Pancreas (tissue), 10 donors: ENCODE results near the gene TREX2. TPM values are rescaled to one million over a fixed set of nuclear protein-coding genes. Genes with fewer than 3 reads are reported as not detected.

Experiments used
- ATAC-seq, 4 donors: fragments of 200-7000 bp; cut with Tn5 transposase; one replicate each; pipeline versions ENCODE4 v1.8.0 to v1.9.1; 2020; ENCODE audit warnings: mild to moderate bottlenecking in 4 of 4, moderate library complexity in 4 of 4
- DNase-seq, 6 donors: peaks; one replicate each; pipeline ENCODE4 v3.0.0-alpha.2; 2020
- FAIRE-seq: peaks from 2 replicates; lab custom pipeline; 2012; peaks lifted over from hg19 to GRCh38; lab: Jason Lieb, UNC
- H3K27ac ChIP-seq, 4 donors: fragments of 200-600 bp; sonication (generic); 1 replicate in 3 of 4; 2 replicates in 1 of 4; pipeline versions ENCODE4 v1.5.0 to v1.8.0; 2020
- H3K27me3 ChIP-seq, 4 donors: fragments of 200-600 bp; one replicate each; pipeline ENCODE4 v1.8.0; 2021
- H3K36me3 ChIP-seq, 3 donors: fragments of 200-600 bp; sonication (generic) in 1 of 3; one replicate each; pipeline versions ENCODE4 v1.5.0 to v1.8.0; 2020 to 2021
- H3K4me1 ChIP-seq, 3 donors: fragments of 200-600 bp; one replicate each; pipeline ENCODE4 v1.8.0; 2021
- H3K4me3 ChIP-seq, 4 donors: fragments of 200-600 bp; sonication (generic) in 2 of 4; one replicate each; pipeline versions ENCODE4 v1.5.0 to v1.8.0; 2020 to 2021
- H3K9me3 ChIP-seq, 4 donors: fragments of 200-600 bp; one replicate each; pipeline ENCODE4 v1.8.0; 2021
- WGBS, 2 donors: extraction: QIAGEN DNeasy Blood & Tissue Kit; methylation state at CpG; one replicate each; pipeline ENCODE4 v1.1.7; 2013; 5-methylcytosine and 5-hydroxymethylcytosine counted together
- intact Hi-C, 3 donors: fragments of 100-400 bp; cut with DNase I; formaldehyde crosslinking; loops; one replicate each; pipeline versions ENCODE4 v1.11.1 to v1.14.2; 2022
- polyA plus RNA-seq, 2 donors: library from polyadenylated mRNA; stranded (reverse); fragments of 200-250 nt; gene quantifications; one replicate each; pipeline ENCODE4 v1.2.3, GENCODE V29; 2013
- total RNA-seq, 6 donors: library from RNA; stranded (reverse); fragmentation: NEBNext Ultra II Directional in 4 of 6; extraction: Animal tissue kit (Norgen Biotek cat#: 25700) in 4 of 6; gene quantifications; one replicate each; pipeline versions ENCODE4 v1.2.1 to v1.2.4, GENCODE V29; 2021 to 2023
- TF ChIP-seq, protein P1 (sequence below), 4 donors: fragments of 200-600 bp; sonication (generic) in 3 of 4; IDR thresholded peaks; one replicate each; pipeline versions ENCODE4 v1.5.0 to v1.8.0; 2021; ENCODE audit warnings: antibody characterized with exemption in 4 of 4
- donor health status: healthy with polysubstance abuse.
- donor health status: DM: no; HTN: no; CAD: no; lungs with moderate emphysema.
- donor health status: DM: no; HTN: no; CAD: no.
- donor health status: control.
- donor health status: control.
- donor health status: Bipolar disorder and iron deficiency.
- donor health status: DM: yes; HTN: yes; CAD: no.
- donor health status: DM: no; HTN: no; CAD: no.
- donor health status: DM: no; HTN: no; CAD: no.
- donor health status: DM: yes; HTN: yes; CAD: no.

Gene TREX2
- total and polyA plus RNA-seq, 8 donors = 0.19 to 0.91 (median 0.55) TPM; not detected in 1

DNA sequence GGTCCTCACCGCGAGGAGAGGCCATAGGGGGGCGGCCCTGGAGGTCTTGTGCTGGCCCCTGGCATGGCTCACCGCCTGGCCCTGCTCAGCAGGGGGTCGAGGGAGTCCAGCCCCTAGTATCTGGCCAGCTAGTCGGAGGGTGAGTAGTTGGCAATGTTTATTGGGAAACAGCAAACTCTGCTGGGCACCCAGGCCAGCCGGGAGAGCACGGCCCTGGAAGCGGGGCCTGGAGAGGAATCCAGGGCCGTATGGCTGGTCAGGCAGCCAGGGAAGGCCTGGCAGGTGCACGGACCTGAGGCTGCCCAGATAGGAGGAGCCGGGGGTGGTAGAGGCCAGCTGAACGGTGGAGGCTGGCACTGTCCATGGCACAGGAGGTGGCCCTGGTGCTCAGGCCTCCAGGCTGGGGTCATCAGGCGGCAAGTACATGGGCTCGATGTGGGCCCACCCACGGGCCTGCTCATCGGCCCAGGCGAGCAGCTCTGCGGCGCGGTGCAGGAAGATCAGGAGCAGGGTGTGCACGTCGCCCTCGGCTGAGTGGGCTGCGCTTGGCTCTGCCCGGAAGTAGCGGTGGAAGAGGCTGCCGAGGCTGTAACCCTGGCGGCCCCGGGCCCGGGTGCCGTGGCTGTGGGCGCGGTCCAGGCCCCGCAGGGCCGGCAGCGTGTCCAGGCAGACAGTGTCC, 1.4 kb downstream of the TREX2 start:
- Histone ChIP-seq H3K9me3 (no peaks in the 10 kb centered on the region), H3K4me3 (no peak overlapping the region), H3K4me1 (no peaks in the 10 kb centered on the region), H3K27ac (no peak overlapping the region), H3K36me3 (no peaks in the 10 kb centered on the region), H3K27me3 (peaks cover 0 to 5% (median 2%) of the 10 kb centered on the region in 4 donors)
- 78 to 89% methylated on average over 34 to 37 of the region's 37 CpGs for WGBS, 2 donors
- no peak for FAIRE-seq
- TF ChIP-seq, protein P1, sequence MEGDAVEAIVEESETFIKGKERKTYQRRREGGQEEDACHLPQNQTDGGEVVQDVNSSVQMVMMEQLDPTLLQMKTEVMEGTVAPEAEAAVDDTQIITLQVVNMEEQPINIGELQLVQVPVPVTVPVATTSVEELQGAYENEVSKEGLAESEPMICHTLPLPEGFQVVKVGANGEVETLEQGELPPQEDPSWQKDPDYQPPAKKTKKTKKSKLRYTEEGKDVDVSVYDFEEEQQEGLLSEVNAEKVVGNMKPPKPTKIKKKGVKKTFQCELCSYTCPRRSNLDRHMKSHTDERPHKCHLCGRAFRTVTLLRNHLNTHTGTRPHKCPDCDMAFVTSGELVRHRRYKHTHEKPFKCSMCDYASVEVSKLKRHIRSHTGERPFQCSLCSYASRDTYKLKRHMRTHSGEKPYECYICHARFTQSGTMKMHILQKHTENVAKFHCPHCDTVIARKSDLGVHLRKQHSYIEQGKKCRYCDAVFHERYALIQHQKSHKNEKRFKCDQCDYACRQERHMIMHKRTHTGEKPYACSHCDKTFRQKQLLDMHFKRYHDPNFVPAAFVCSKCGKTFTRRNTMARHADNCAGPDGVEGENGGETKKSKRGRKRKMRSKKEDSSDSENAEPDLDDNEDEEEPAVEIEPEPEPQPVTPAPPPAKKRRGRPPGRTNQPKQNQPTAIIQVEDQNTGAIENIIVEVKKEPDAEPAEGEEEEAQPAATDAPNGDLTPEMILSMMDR (IDR thresholded peaks at IDR 0.05) = no peak
- peak in 1 of 4 donors; percentile 7 for ATAC-seq
- no peak for DNase-seq
- intact Hi-C loops = no loop called here

DNA sequence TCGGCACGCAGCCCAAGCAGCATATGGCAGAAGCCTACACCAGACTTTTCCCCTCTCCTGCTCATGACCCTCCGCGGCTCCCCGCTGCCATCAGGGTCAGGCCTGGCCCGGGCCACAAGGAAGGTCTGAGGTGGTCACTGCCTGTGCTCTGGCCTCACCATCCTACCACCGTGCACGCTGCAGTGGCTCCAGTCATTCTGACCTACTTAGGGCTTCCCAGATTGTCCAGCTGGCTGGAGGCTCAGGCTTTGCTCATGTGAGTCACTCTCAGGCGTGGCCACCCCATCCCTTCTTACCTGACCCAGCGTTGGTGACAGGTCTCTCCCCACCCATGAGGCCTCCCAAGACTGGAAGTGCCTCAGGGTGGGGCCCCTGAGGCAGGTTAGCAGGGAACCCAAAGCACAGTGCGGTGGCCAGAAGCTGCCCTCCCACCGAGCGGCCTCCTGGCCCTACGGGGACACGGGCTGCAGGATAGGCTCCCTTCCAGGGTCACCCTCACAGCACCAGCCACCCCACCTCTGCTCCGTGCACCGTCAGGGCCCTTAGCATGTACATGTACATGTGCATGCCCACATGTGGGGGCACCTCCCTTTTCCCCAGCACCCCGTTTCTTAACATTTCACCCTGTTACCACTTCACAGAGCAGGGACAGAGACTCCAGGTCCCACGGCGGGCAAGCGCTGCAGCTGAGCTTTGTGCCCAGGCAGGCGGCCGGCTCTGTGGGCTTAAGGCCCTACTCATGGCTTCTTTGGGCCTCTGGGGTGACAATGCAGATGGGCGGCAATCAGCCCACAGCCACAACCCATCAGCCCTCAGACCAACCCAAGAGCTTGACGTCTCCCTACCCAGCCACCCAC, 2.2 kb downstream of the TREX2 start:
- DNase-seq = no peak
- TF ChIP-seq, protein P1 (IDR thresholded peaks at IDR 0.05) = no peak

DNA sequence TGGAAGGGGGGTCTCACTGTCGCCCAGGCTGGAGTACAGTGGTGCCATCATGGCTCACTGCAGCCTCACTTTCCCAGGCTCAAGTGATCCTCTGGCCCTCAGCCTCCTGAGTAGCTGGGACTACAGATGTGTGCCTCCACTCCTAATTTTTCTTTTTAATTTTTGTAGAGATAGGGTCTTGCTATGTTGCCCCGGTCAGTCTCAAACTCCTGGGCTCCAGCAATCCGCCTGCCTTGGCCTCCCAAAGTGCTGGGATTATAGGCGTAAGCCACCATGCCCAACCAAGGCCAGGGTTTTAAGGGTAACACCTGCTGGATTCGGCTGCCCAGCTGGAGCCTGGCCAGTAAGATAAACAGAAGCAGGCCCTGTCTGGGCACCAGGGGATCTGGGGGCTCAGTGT, 3.4 kb downstream of the TREX2 start:
- peaks cover 0 to 5% (median 2%) of the 10 kb centered on the region in 4 donors for H3K27me3 ChIP-seq
- no peak for DNase-seq
- WGBS, 2 donors = 53 to 64% methylated on average over 5 of the region's 5 CpGs
- FAIRE-seq = no peak
- H3K9me3 ChIP-seq = no peaks in the 10 kb centered on the region
- TF ChIP-seq, protein P1 (IDR thresholded peaks at IDR 0.05) = no peak
- no peak for ATAC-seq
- no peak overlapping the region for H3K4me3 ChIP-seq
- H3K4me1 ChIP-seq = no peaks in the 10 kb centered on the region
- H3K27ac ChIP-seq = no peak overlapping the region
- no peaks in the 10 kb centered on the region for H3K36me3 ChIP-seq
- intact Hi-C loops = no loop called here

More for the DNA sequence above, 2.2 kb downstream of the TREX2 start:
- WGBS, 2 donors = 70 to 81% methylated on average over 25 of the region's 25 CpGs
- H3K36me3 ChIP-seq = no peaks in the 10 kb centered on the region
- no peaks in the 10 kb centered on the region for H3K4me1 ChIP-seq
- H3K9me3 ChIP-seq = no peaks in the 10 kb centered on the region
- ATAC-seq (no peak), FAIRE-seq (no peak)
- intact Hi-C loops = no loop called here
- no peak overlapping the region for H3K4me3 ChIP-seq
- peaks cover 0 to 5% (median 2%) of the 10 kb centered on the region in 4 donors for H3K27me3 ChIP-seq
- H3K27ac ChIP-seq = no peak overlapping the region

DNA sequence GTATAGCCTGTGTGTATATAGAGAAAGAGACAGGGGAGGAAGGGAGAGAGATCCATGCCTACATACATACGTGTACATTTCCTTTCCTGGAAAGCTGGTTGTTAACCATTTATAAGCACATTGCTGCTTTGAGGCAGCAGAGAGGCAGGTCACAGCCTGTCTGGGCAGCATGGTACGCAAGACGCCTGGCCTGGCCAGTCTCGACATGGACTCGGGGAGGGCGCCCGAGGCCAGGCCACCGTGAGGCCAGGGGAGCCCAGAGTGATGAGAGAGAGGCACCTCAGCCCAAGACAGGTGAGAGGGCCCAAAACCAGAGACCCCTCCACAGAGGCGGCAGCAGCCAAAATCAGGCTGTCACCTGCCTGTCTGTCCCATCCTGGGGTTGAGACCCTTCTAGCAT, 3.9 kb downstream of the TREX2 start:
- H3K4me3 ChIP-seq = no peak overlapping the region
- ATAC-seq = no peak
- no peak for DNase-seq
- H3K9me3 ChIP-seq = no peaks in the 10 kb centered on the region
- 80 to 83% methylated on average over 9 of the region's 9 CpGs for WGBS, 2 donors
- intact Hi-C loops = no loop called here
- peaks cover 0 to 7% (median 2%) of the 10 kb centered on the region in 4 donors for H3K27me3 ChIP-seq
- TF ChIP-seq, protein P1 (IDR thresholded peaks at IDR 0.05) = no peak
- no peaks in the 10 kb centered on the region for H3K36me3 ChIP-seq
- no peak for FAIRE-seq
- no peaks in the 10 kb centered on the region for H3K4me1 ChIP-seq
- H3K27ac ChIP-seq = no peak overlapping the region
